Measurements from ENCODE around the gene DYRK1A. TPM values are rescaled to one million over a fixed set of nuclear protein-coding genes. Genes with fewer than 3 reads are reported as not detected.

Gene DYRK1A
- total and polyA plus RNA-seq, 2 of the 13 experiments (the other 11 are each of a cell fraction or from before 2014, with no cell fraction given) = 24.6 to 34.2 TPM

- TF ChIP-seq, protein P1, sequence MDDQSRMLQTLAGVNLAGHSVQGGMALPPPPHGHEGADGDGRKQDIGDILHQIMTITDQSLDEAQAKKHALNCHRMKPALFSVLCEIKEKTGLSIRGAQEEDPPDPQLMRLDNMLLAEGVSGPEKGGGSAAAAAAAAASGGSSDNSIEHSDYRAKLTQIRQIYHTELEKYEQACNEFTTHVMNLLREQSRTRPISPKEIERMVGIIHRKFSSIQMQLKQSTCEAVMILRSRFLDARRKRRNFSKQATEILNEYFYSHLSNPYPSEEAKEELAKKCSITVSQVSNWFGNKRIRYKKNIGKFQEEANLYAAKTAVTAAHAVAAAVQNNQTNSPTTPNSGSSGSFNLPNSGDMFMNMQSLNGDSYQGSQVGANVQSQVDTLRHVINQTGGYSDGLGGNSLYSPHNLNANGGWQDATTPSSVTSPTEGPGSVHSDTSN (CRISPR knock-in tag; IDR thresholded peaks at IDR 0.05; ENCODE audit: borderline replicate concordance) = no peak
- TF ChIP-seq ZNF616 (CRISPR knock-in tag; IDR thresholded peaks at IDR 0.05; ENCODE audit: low read depth) = no peak
- TF ChIP-seq HMG20B (CRISPR knock-in tag; conservative IDR thresholded peaks at IDR 0.05) = no peak
- no peak for TF ChIP-seq SOX6 (IDR thresholded peaks at IDR 0.05)
- no peak for TF ChIP-seq SOX6 (CRISPR knock-in tag; IDR thresholded peaks at IDR 0.05)
- TF ChIP-seq ZHX2 (IDR thresholded peaks at IDR 0.05; ENCODE audit: low read depth) = 0 out of 2 replicates have a peak, but pooled peaks have one; percentile 17
- no peak for TF ChIP-seq ZHX2 (CRISPR knock-in tag; IDR thresholded peaks at IDR 0.05; ENCODE audit: borderline replicate concordance)
- no peak for TF ChIP-seq HMGA1 (CRISPR knock-in tag; conservative IDR thresholded peaks at IDR 0.05)
- no peak for TF ChIP-seq REST (IDR thresholded peaks at IDR 0.05; ENCODE audit: borderline replicate concordance in 1 of 2, low read depth in 1 of 2, low read length in 2 of 2)
- 0 out of 2 replicates have a peak, but pooled peaks have one; percentile 73 for TF ChIP-seq ZSCAN20 (CRISPR knock-in tag; IDR thresholded peaks at IDR 0.05; ENCODE audit: borderline replicate concordance)
- no peak for TF ChIP-seq SMAD3 (CRISPR knock-in tag; IDR thresholded peaks at IDR 0.05)
- TF ChIP-seq YY1 (IDR thresholded peaks at IDR 0.05; ENCODE audit: insufficient read depth, insufficient replicate concordance, low read depth, low read length) = peak; percentile 68
- TF ChIP-seq TFE3 (CRISPR knock-in tag; IDR thresholded peaks at IDR 0.05) = 0 out of 2 replicates have a peak, but pooled peaks have one; percentile 31
- no peak for TF ChIP-seq CREB1 (IDR thresholded peaks at IDR 0.05)
- TF ChIP-seq CREB1 (CRISPR knock-in tag; IDR thresholded peaks at IDR 0.05) = no peak
These were observed 774 bp upstream of the DYRK1A start (continued) for GRCh38 chr21:37365517-37366481.
